Suprapubic skin (tissue), 4 donors: Measurements from ENCODE around the gene TMEM126A.

Experiments used
- POLR2A ChIP-seq, 2 donors: fragments of 450-650 bp; IDR thresholded peaks; one replicate each; pipeline ENCODE4 v1.6.1; 2017; ENCODE audit warnings: antibody characterized with exemption in 2 of 2, mild to moderate bottlenecking in 2 of 2, moderate library complexity in 2 of 2
- POLR2AphosphoS5 ChIP-seq, 3 donors: sonication (generic); formaldehyde crosslinking; IDR thresholded peaks; one replicate each; pipeline ENCODE4 v1.6.1; 2017; ENCODE audit warnings: antibody characterized with exemption in 3 of 3
- TF ChIP-seq, protein P1 (sequence below), 2 donors: fragments of 200-600 bp in 1 of 2; fragments of 450-650 bp in 1 of 2; sonication (generic) in 1 of 2; IDR thresholded peaks; one replicate each; pipeline ENCODE4 v1.5.1; 2016 to 2019; ENCODE audit warnings: antibody characterized with exemption in 2 of 2, mild to moderate bottlenecking in 1 of 2, moderate library complexity in 1 of 2

DNA sequence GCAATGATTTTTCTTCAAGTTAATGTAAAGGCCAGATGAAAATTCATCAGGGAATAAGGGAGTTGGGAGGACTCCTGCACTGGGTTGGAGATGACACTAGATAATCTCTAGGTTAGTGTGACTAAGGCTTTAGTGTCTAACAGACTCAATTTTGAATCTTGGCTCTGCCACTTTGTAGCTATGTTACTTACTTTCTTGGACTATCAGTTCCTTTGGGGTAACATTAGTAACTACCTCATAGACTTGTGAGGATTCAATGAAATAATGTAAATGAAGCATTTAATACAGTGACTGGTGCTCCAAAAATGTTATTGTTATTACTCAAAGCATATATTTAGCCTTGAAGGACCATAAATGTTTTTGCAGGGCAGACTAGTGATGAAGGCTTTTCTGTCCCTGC is 47.8 kb downstream of the TMEM126A start:
- TF ChIP-seq POLR2AphosphoS5 (IDR thresholded peaks at IDR 0.05) (no peak), POLR2A (IDR thresholded peaks at IDR 0.05) (no peak)
- TF ChIP-seq, protein P1, sequence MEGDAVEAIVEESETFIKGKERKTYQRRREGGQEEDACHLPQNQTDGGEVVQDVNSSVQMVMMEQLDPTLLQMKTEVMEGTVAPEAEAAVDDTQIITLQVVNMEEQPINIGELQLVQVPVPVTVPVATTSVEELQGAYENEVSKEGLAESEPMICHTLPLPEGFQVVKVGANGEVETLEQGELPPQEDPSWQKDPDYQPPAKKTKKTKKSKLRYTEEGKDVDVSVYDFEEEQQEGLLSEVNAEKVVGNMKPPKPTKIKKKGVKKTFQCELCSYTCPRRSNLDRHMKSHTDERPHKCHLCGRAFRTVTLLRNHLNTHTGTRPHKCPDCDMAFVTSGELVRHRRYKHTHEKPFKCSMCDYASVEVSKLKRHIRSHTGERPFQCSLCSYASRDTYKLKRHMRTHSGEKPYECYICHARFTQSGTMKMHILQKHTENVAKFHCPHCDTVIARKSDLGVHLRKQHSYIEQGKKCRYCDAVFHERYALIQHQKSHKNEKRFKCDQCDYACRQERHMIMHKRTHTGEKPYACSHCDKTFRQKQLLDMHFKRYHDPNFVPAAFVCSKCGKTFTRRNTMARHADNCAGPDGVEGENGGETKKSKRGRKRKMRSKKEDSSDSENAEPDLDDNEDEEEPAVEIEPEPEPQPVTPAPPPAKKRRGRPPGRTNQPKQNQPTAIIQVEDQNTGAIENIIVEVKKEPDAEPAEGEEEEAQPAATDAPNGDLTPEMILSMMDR (IDR thresholded peaks at IDR 0.05) = no peak
